ENCODE results near the gene DCC. TPM values are rescaled to one million over a fixed set of nuclear protein-coding genes. Genes with fewer than 3 reads are reported as not detected.

Gene DCC
- total RNA-seq, 2 experiments from 2014 or later: not detected

GRCh38 chr18:52894801-52895200 is 554.8 kb downstream of the DCC start:
- POLR2A ChIA-PET: no interaction called here
- Mint-ChIP-seq H3K9me3 (peaks cover 6% of the 10 kb centered on the region), H3K36me3 (ENCODE audit: low read depth) (no peaks in the 10 kb centered on the region), H3K27ac (no peak overlapping the region), H3K27me3 (no peaks in the 10 kb centered on the region), H3K4me1 (ENCODE audit: low read depth) (no peaks in the 10 kb centered on the region), H3K4me3 (no peak overlapping the region)
- Histone ChIP-seq H3K36me3 (ENCODE audit: insufficient read depth, low read length) (no peaks in the 10 kb centered on the region), H3K4me1 (ENCODE audit: insufficient read depth, low read length) (no peaks in the 10 kb centered on the region), H3K9me3 (ENCODE audit: control insufficient read depth in 1 of 2, insufficient read depth in 1 of 2, low read length in 2 of 2) (peaks cover 1 to 3% of the 10 kb centered on the region in 2 experiments), H3K4me3 (ENCODE audit: low read length) (no peak overlapping the region), H3K27ac (ENCODE audit: low read depth in 1 of 2, low read length in 2 of 2) (no peak overlapping the region), H3K27me3 (ENCODE audit: control insufficient read depth in 1 of 2, insufficient read depth in 2 of 2, low read length in 2 of 2) (no peaks in the 10 kb centered on the region)
- DNase-seq (no peak), ATAC-seq (ENCODE audit: poor library complexity) (no peak)
- intact Hi-C loops (cut with DNase I, micrococcal nuclease): no loop called here
- CTCF ChIA-PET: no interaction called here
- no peak for TF ChIP-seq CTCF (IDR thresholded peaks at IDR 0.05)

DNA sequence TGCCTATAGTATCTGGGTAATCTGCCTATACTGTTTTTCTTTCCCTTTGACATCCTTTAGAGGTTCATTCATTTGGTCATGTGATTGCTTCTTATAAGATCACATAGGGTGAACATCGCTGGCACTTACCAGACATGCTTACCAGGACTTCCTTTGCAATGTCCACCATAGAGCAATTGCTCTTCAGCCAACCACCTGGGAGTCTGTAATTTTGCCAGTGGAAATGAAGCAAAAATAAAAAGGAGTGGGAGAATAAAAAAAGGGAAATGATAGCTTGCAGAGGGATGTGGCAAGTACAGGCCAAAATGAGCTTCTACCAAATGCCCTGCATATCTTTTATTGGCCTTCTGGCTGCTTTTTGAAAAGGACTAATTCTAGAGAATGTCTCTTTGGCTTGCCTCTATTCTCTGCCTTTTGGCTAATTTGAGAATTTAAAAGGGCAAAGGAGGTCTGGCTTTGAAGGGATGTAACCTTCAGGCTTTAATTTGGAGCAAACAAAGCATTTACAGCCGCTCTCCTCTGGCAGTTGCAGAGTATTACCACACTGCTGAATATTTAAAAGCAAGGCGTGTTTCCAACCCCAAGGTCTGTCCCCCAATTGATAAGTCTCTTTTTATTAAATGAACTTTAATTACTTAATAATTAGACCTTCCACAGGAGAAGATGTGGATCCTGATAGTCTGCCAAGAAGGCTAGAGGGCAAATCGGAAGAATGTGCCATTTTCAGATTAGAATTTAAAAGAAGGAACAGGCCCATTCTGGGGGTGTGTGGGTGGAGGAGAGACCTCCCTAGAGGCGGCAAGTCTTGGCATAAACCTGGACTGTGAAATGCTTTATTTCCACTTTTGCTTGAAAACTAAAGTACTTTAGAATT is 557.9 kb downstream of the DCC start:
- Mint-ChIP-seq H3K27me3 (no peaks in the 10 kb centered on the region), H3K9me3 (peaks cover 8% of the 10 kb centered on the region), H3K27ac (no peak overlapping the region), H3K36me3 (ENCODE audit: low read depth) (no peaks in the 10 kb centered on the region), H3K4me3 (no peak overlapping the region), H3K4me1 (ENCODE audit: low read depth) (no peaks in the 10 kb centered on the region)
- Histone ChIP-seq H3K36me3 (ENCODE audit: insufficient read depth, low read length) (no peaks in the 10 kb centered on the region), H3K4me3 (ENCODE audit: low read length) (no peak overlapping the region), H3K4me1 (ENCODE audit: insufficient read depth, low read length) (no peaks in the 10 kb centered on the region), H3K9me3 (ENCODE audit: control insufficient read depth in 1 of 2, insufficient read depth in 1 of 2, low read length in 2 of 2) (peaks cover 3% of the 10 kb centered on the region in 2 experiments), H3K27me3 (ENCODE audit: control insufficient read depth in 1 of 2, insufficient read depth in 2 of 2, low read length in 2 of 2) (no peaks in the 10 kb centered on the region), H3K27ac (ENCODE audit: low read depth in 1 of 2, low read length in 2 of 2) (no peak overlapping the region)
- TF ChIP-seq CTCF (IDR thresholded peaks at IDR 0.05): no peak
- ChIA-PET CTCF (no interaction called here), POLR2A (no interaction called here)
- intact Hi-C loops (cut with DNase I, micrococcal nuclease): no loop called here
- ATAC-seq (ENCODE audit: poor library complexity) (no peak), DNase-seq (no peak)

- no peak for ATAC-seq (ENCODE audit: poor library complexity)
- Mint-ChIP-seq H3K27me3 (no peaks in the 10 kb centered on the region), H3K4me1 (ENCODE audit: low read depth) (no peaks in the 10 kb centered on the region), H3K9me3 (peaks cover 6% of the 10 kb centered on the region), H3K27ac (no peak overlapping the region), H3K36me3 (ENCODE audit: low read depth) (no peaks in the 10 kb centered on the region), H3K4me3 (no peak overlapping the region)
- no peak for TF ChIP-seq CTCF (IDR thresholded peaks at IDR 0.05)
- intact Hi-C loops (cut with DNase I, micrococcal nuclease): no loop called here
- Histone ChIP-seq H3K27ac (ENCODE audit: low read depth in 1 of 2, low read length in 2 of 2) (no peak overlapping the region), H3K9me3 (ENCODE audit: control insufficient read depth in 1 of 2, insufficient read depth in 1 of 2, low read length in 2 of 2) (peaks cover 3% of the 10 kb centered on the region in 2 experiments), H3K36me3 (ENCODE audit: insufficient read depth, low read length) (no peaks in the 10 kb centered on the region), H3K27me3 (ENCODE audit: control insufficient read depth in 1 of 2, insufficient read depth in 2 of 2, low read length in 2 of 2) (no peaks in the 10 kb centered on the region), H3K4me1 (ENCODE audit: insufficient read depth, low read length) (no peaks in the 10 kb centered on the region), H3K4me3 (ENCODE audit: low read length) (no peak overlapping the region)
- no peak for DNase-seq
- ChIA-PET CTCF (no interaction called here), POLR2A (no interaction called here)
These were observed 558.6 kb downstream of the DCC start for GRCh38 chr18:52898485-52899058.
